Epithelial cell of esophagus (primary cell): Measurements from ENCODE around the gene DISC1.

Experiments
- DNase-seq: peaks from one replicate; pipeline ENCODE4 v3.0.0; 2010; ENCODE audit warnings: low read depth
- H3K4me3 ChIP-seq: 2 replicates; pipeline ENCODE4 v1.5.1; 2011; ENCODE audit warnings: mild to moderate bottlenecking, low read length, control low read depth
- CTCF ChIP-seq: IDR thresholded peaks from 2 replicates; pipeline ENCODE4 v1.5.1; 2011; ENCODE audit warnings: low read depth, mild to moderate bottlenecking, low read length, control low read depth, inconsistent platforms; ENCODE audit not compliant: insufficient read depth; ENCODE audit errors: missing control alignments

DISC1 gene

GRCh38 chr1:232074265-232074664, 447.7 kb downstream of the DISC1 start:
- no peak for TF ChIP-seq CTCF
- DNase-seq: no peak

GRCh38 chr1:232077809-232078208, 451.2 kb downstream of the DISC1 start:
- DNase-seq: no peak
- no peak overlapping the region for H3K4me3 ChIP-seq
- no peak for TF ChIP-seq CTCF

More at GRCh38 chr1:232074265-232074664, 447.7 kb downstream of the DISC1 start:
- H3K4me3 ChIP-seq: no peak overlapping the region

- no peak for TF ChIP-seq CTCF
- peak; percentile 47 for DNase-seq
- no peak overlapping the region for H3K4me3 ChIP-seq
These were observed 458.1 kb downstream of the DISC1 start for GRCh38 chr1:232084584-232085223.

GRCh38 chr1:232090816-232091215, 464.2 kb downstream of the DISC1 start:
- TF ChIP-seq CTCF: no peak
- no peak for DNase-seq
- H3K4me3 ChIP-seq: no peak overlapping the region
